Measurements from ENCODE around the gene NOXRED1.
"Not testable (repeated sequence)": the region's sequence is repeated elsewhere in the genome, so short reads cannot be mapped to it uniquely, and the experiment has no call there.

The NOXRED1 gene, protein sequence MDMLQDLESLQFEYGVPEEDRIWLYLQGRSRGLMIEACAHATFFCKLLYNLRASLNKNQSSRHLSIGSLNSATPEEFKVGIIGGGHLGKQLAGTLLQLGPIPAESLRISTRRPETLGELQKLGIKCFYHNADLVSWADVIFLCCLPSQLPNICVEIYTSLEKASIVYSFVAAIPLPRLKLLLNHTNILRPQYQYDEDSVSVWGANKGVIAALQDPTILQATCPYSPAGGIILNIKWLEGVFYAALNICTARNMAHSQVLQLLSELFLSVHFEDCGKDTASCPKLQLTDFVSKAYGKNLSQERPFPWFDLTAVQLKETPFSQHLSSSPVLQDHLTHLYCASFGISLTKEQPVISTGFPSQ

DNA sequence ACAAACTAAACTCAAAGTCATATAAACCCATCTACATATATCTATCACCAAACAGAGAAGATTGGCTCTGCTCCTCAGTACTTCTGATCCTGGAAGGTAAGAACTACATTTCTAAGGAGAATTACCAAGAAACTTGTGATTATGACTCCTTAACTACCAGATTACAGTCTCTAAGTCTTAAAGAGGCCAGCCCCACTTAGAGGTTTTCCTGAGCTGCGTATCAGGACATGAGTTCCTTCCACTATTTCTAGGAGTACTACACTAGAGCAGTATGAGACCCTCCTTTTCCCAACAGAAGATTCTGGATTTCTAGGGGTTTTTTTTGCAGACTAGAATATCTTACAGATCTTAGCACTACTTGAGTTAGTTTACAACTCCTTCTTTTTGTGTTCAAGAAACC is at the start of gene NOXRED1:
TSS of gene NOXRED1 (minus strand) at position 101 of the 400 bp plus-strand sequence. CDS start 634 bp downstream, outside the sequence.
- no peak for DNase-seq

DNA sequence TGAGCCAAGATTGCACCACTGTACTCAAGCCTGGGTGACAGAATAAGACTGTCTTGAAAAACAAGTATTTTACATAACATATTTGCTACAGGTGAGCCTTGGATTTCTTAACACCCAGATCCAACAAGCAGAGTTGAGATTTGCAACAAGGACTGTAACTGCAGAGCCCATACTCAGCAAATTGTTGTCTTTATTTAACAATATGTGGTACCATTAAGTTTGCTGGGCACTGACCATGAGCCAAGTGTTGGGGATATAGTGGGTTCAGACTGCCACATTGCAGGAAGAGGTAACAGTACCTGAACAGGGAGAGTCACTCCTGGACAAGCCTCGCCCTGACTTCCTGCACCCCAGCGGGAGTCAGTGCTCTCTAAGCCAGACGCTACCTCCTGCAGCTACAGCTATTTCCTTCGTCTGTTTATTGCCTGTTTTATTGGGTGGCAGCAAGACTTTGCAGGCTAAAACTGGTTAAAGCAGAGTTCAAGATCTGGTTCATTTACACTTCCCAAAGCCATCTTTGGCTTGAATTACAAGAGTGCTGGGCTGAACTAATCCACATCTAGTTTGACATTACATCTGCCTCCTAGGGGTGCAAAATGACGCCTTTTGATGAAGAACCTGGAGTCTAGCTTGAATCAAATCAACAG is 47.0 kb upstream of the NOXRED1 start:
- DNase-seq: no peak

DNA sequence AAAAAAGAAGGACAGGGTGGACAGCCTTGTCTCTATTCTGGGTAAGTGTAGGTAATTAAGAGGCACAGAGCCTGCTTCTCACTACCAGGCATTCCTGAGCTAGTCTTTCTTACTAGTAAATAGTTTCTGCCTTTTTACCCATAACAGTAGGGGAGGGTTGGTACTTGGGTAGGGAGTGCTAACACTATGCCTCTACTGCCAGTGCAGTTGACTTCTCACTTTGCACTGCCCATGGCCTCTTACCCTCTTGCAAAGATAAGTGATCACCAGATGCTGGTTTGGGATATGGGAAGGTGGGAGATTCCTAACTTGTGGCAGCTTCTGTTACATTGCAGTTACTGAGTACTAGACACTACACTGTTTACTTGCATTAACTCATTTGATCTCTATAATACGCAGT is 46.2 kb upstream of the NOXRED1 start:
- no peak for DNase-seq

DNA sequence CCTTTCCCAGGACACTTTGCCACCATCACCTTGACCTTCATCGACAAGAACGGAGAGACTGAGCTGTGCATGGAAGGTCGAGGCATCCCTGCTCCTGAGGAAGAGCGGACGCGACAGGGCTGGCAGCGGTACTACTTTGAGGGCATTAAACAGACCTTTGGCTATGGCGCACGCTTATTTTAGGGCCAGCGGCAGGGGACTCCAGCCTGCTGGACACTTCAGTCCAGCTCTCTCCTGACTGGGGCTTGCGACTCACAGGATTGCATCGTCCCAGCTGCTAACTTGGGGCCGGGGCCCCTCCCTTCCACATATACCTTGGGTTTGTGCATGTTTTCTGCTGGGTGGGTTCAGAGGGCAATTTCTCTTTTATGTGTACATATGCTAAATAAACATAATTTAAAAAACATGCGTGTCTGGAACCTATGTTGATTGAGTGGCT is 45.8 kb upstream of the NOXRED1 start:
- DNase-seq: no peak

DNA sequence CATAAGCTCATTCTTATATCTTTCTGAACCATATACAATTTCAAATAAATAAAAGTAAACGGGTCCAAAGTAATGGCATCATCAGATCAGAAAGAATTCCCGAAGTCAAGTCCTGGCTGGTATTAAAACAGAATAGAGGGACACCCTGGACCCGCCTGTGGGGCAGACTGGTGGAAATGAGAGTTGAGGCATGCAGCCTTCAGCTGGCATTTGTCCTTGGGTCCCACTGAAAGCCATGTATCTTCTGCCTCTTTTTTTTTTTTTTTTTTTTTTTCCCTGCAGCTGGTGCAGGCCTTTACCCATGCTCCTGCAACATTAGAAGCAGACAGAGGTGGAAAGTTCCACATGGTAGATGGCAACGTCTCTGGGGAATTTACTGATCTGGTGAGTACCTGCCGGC is 44.5 kb upstream of the NOXRED1 start:
- no peak for DNase-seq

DNA sequence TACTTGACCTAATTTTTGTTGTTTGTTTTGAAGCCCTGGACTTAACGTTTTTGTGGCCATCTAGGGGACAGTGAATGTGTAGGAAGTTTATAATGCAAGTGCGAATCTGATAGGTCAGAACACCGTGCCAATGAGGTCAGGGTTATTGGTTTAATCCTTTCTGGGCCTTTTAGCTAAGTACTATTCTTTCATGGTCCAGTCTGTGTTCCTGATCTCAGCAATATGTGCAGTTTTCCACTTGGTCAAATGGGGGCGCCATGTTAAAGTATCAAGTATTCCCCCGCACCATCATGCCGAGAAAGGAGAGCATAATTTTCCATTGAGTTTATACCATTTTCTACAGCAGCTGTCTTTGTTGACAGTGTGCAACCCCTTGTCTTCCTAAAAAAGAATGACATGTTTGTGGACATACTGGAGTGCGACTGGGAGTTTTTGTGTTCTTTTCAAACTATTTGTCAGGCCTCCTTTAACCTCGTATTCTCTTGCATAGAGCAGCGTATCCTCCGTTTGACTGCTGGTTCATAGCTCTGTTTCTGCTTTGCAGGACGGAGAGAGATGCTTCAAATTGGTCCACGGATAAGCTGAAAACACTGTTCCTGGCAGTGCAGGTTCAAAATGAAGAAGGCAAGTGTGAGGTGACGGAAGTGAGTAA is 35.9 kb upstream of the NOXRED1 start:
- peak; percentile 60 for DNase-seq

DNA sequence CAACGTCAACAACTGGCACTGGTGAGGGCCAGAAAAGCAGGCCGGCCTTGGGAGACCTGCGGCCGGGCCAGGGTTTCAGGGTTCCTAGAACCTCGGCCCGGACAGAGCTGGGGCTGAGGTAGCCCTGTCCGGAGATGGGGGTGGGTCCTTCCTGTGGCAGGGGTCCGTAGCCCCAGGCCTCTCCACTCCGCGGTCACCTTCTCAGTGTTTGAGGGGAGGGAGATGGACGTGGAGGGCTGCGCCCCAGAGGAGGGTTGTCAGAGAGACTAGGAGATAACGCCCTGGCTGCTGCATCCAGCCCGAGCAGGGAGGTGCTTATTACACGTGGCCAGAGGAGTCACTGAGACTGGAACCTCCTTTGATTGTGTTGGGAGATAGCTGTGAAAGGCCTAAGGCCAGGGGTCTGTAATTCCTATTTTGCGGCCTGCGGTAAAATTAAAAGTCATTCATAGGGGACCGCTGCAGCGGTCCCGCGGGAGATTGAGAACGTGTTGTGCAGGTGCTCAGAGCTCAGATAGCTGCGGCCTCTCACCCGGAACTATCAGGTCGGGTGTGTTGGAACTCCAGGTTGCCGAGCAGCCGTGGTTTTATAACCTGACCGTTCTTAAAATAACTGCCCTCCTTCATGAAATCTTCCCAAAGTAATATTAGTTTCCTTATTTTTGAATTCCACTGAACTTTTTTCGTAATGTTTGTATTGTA is 35.1 kb upstream of the NOXRED1 start:
- DNase-seq: peak; percentile 32

DNA sequence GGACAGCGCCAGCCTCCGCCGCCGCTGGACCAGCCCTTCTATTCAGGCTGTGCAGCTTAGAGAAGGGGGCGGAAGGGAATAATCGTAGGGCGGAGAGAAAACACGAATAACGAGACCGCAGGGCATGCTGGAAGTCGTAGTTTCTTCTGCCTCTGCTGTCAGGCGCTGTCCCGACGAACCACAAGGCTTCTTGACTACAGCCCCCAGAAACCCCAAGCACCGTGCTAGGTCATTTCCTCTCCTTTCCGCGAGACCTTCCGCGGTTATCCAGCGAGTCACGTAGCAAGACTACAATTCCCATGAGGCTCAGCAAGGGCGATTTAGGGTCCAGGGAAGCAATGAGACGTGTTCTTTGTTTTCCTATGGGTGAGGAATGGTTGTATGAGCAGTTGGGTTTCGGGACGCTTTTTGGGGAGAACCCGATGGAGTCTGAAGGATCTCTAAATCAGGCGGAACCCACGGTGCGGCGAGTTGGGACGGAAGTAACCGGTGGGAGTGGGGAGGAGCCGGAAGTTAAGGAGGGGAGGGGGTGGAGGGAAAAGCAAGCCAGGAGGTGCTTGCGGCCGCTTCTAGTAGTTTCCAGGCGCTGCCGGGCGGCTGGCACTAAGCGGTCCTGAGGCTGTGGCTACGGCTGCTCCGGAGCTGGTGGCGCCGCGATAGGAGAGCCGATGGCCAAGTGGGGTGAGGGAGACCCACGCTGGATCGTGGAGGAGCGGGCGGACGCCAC is 34.4 kb upstream of the NOXRED1 start, which contains the start of the genes AHSA1 and VIPAS39:
TSS of gene AHSA1 (plus strand) at position 572 of the 727 bp plus-strand sequence. CDS start at position 669, 97 bp downstream.
TSS of gene VIPAS39 (minus strand) at position 80 of the 727 bp plus-strand sequence. CDS start 3,499 bp downstream, outside the sequence.
- peak; percentile 91 for DNase-seq

DNA sequence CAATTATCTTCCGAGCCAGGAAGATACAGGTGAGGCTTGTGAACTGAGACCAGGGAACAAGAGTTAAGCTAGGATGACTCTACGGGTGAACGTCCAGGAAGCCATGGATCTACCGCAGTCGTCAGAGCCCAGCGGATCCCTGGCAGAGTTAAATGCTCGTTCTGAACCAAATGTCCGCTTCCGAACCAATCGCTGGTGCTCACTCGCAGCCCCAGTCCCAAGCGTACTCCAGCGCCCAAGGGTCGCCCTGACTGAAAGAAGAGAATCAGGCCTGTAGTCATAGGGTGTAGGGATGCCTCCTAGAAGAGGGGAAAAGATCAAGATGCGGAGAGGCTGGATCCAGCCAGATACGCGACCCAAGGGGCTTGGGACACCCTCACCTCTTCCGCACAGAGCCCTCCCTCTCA is 33.8 kb upstream of the NOXRED1 start:
- no peak for DNase-seq

DNA sequence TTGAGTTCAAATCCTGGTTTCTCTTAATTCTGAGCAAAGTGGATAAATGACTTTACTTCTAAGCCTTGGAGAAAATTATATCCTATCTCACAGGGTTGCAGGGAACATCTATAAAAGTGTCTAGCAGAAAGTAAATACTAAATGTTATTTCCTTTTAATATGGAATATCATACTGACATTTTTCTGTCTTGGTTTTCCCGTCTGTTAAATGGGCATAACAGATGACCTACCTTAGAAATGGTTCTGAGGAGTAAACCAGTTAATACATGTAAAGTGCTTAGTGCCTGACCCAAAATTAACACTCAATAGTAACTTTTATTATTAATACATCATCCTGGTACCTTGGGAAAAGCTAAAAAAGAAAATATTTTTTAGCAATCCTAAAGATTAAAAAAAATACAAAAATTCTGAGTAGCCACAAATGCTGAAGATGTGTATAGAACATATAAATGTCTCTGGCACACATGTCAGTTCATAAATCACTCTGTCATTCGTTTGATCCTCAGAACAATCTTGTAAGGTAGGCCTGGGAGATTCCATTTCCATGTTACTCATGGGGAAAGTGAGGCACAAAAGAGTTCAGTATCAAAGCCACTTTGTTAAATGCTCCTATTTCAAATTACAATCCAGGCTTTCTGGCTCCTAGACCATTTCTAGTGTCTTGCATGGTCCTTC is 32.8 kb upstream of the NOXRED1 start:
- DNase-seq: no peak

DNA sequence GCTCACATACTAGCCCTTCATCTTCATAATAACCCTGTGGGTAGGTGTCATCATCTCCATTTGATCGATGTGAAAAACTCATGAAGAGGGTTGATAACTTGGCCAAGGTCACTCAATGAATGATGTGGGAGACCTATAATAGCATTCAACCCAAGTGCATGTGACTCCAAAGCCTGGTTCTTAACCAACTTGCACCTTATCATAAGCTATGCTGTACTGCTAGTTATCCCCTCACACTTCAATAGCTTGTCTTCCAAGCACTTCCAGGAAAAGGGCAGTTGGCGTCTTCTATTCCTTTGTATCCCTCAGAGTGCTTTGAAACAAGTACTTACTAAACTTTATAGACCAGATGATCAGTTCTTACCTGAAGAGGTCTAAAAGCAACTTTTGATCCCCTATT is 18.9 kb upstream of the NOXRED1 start:
- DNase-seq: no peak

DNA sequence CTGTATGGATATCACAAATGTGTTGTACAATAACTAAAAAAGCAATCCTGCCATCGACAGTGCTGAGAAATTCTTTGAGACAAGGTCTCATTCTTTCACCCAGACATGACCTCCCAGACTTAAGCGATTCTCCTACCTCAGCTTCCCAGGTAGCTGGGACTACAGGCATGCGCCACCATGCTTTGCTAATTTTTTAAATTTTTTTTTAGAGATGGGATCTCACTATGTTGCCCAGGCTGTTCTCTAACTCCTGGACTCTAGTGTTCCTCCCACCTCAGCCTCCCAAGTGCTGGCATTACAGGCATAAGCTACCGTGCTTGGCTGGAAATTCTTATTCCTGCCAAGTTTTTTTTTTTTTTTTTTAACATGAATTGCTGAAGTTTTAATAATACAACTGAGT is 16.5 kb upstream of the NOXRED1 start:
- DNase-seq: no peak

DNA sequence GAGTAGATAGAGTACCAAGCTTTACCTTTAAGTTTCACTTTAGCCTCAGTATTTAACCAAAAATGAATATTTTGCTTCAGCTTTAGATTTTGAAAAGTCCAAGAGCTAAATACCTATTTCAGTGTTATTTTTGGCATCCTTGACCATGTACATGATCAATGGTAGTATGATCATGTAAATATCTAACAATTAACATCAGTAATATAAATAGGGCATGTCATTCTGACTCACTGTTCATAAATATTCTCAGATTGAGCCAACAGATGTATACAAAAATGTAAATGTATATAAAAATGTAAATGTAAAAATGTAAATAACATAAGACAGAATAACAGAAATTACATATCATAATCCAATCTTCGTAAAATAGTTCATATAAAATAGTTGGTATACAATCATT is 15.3 kb upstream of the NOXRED1 start:
- DNase-seq: no peak

DNA sequence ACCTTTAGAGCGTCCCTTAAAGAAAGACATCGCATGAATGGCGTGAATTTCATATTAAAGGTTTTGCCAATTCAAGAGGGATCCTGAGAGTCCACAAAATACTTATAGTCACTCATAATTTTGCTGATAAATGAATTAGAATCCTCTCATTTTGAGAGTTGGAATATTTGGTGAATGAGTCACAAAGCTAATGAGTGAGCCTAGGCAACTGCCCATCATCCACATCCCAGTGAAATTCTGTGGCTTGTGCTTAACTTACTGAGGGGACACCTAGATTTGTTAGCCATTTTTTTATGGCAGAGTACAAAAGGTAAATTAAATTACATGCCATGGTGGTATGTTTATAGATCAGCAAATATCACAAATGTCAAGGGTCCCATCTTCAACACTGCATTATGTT is 12.7 kb upstream of the NOXRED1 start:
- DNase-seq: no peak

DNA sequence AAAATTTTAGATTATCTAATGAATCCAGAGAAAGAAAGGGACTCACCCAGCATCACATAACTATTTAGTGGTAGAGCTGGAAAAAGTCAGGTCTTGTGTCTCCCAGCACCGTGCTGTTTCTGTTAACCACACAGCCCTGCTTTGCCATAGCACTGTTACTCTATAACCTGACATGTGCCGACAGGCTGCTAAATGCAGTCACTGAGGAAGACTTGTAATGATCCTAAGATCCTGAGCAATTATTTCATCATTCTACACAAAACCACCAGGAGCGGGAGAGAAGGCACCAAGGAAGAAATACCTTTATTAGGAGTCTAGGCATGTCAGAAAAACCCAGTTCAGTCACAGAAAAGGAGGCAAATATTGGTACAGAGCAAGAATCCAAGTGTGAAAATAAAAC is 3.1 kb upstream of the NOXRED1 start:
- no peak for DNase-seq

DNA sequence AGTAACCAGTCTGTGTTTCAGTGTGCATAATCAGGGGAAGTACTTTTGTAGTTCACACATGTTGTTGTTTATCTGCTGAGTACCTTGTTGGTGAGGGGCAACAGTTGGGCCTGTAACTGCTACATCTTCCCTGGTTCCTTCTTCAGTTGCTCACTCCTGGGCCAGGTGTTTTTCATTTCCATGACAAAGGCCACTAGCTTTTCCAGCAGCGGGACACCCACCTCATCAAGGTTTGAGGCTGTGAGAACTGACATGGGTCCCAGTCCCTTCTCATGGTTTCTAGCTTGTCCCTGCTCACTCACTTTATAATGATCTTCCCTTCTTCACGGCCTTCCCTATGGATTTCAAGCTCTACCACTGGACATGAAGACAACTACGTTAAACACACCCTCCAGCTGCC is 1.5 kb upstream of the NOXRED1 start:
- no peak for DNase-seq

DNA sequence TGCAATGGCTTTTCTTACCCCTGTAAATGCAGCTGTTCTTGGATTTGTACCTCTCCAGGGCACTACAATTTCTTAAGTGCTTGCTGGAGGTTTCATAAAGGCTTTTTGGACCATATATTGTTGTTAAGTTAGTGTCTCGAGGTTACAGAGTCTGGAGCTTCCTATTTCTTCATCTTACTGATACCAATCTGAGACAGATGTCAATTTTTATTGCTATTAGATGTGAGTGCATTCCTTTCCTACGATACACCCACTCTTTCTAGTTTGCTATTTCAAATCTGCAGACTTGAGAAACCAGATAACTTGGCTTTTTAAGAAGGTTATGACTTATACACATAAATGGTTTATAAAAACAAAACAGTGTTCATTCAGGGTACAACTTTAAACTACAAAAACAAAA is 2.1 kb downstream of the NOXRED1 start:
- DNase-seq: no peak

DNA sequence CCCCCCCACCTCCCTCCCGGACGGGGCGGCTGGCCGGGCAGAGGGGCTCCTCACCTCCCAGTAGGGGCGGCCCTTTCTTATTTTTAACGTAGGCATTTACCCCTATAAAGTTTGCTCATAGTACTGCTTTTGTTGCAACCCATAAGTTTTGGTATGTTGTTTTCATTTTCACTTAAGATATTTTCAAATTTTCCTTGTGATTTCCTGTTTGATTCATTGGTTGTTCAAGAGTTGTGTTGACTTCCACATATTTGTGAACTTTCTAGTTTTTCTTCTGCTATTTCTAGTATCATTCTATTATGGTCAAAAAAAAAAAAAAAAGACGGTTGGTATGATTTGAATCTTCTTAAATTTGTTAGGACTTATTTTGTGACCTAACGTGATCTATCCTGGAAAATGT is 6.5 kb downstream of the NOXRED1 start:
- DNase-seq: no peak

DNA sequence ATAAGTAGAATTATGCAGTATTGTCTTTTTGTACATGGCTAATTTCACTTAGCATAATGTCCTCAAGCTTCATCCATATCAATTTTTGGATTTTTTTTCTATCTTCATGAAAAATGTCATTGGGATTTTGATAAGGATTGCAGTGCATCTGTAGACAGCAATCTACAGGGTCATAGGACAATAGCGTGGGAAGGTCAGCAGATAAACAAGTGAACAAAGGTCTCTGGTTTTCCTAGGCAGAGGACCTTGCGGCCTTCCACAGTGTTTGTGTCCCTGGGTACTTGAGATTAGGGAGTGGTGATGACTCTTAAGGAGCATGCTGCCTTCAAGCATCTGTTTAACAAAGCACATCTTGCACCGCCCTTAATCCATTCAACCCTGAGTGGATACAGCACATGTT is 7.2 kb downstream of the NOXRED1 start:
- not testable (repeated sequence) for DNase-seq

DNA sequence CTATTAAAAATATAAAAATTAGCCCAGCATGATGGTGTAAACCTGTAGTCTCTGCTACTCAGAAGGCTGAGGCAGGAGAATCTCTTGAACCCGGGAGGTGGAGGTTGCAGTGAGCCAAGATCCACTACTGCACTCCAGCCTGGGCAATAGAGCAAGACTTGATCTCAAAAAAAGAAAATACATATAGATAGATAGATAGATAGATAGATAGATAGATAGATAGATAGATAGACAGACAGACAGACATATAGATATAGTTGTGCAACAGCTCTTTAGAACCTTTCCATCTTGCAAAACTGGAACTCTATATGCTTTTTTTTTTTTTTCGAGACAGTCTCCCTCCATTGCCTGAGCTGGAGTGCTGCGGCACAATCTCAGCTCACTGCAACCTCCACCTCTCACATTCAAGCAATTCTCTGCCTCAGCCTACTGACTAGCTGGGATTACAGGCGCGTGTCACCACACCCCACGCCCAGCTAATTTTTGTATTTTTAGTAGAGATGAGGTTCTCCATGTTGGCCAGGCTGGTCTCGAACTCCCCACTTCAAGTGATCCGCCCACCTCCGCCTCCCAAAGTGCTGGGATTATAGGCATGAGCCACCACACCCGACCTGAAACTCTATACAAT is 7.8 kb downstream of the NOXRED1 start:
- DNase-seq: not testable (repeated sequence)

DNA sequence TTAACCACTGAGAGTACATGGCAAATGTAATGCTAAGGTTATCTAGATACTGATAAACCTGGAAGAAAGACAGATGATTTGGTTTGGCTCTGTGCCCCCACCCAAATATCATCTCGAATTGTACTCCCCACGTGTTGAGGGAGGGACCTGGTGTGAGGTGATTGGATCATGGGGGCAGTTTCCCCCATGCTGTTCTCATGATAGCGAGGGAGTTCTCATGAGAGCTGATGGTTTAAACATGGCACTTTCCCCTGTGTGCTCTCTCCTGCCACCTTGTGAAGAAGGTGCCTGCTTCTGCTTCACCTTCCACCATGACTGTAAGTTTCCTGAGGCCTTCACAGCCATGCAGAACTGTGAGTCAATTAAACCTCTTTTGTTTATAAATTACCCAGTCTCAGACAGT is 14.2 kb downstream of the NOXRED1 start:
- no peak for DNase-seq

All from CD4-positive, alpha-beta T cell treated with Interleukin-17A for 4 hours (primary cell).